Left kidney (tissue), 8 donors: Measurements from ENCODE around the gene ASTN1. TPM values are rescaled to one million over a fixed set of nuclear protein-coding genes. Genes with fewer than 3 reads are reported as not detected.
A peak's percentile ranks its signal among the peaks of the same experiment; 100 is the strongest.

ENCODE experiments used
- DNase-seq: peaks from one replicate; pipeline ENCODE4 v3.0.0-alpha.2; 2013
- long read RNA-seq, 8 donors: transcript quantifications; one replicate each; lab custom pipeline, GENCODE V29; 2026
- polyA plus RNA-seq: library from polyadenylated mRNA; unstranded; fragments of 120-200 nt; gene quantifications from one replicate; pipeline ENCODE4 v1.2.1, GENCODE V29; 2013; ENCODE audit not compliant: insufficient read length

Gene ASTN1
- 1.4 TPM for polyA plus RNA-seq
- long read RNA-seq, donor 1, result 0 reads
- long read RNA-seq, donor 2, result 0 reads
- long read RNA-seq, donor 3, result 0 reads
- long read RNA-seq, donor 4, result 0 reads
- long read RNA-seq, donor 5, result 0 reads
- long read RNA-seq, donor 6, result 0 reads
- long read RNA-seq, donor 7, partial matches to known transcripts, result 0 of 1 reads
- long read RNA-seq, donor 7, other reads (novel, unspliced or antisense), result 0 of 1 reads
- long read RNA-seq, donor 8, result 0 reads

- DNase-seq, result peak; percentile 41
Observed at GRCh38 chr1:177164380-177165068, at the start of gene ASTN1. Gene ASTN1, minus strand, starts transcription at chr1:177164712. Its CDS starts 36 bp downstream, at chr1:177164676.

GRCh38 chr1:177211231-177211630, 46.7 kb upstream of the ASTN1 start:
- DNase-seq, result no peak

DNA sequence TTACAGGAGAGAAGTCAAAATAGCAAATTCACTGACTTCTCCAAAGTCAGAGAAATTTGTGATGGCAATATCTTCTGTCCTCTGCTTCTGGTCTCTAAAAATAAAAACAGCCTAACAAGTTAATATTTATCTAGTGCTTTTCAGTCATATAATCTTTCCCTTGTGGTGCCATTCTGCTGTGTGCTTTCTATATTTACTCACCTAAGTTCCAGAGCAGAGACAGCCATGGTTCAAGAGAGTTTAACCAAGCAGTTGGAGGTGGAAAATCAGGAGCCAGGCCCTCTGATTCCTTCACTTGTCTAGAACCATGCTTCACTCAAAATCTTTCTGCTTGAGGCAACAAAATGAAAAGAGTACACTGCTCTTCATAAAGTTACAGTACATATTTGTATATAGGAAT, 45.6 kb upstream of the ASTN1 start:
- DNase-seq, result no peak

DNA sequence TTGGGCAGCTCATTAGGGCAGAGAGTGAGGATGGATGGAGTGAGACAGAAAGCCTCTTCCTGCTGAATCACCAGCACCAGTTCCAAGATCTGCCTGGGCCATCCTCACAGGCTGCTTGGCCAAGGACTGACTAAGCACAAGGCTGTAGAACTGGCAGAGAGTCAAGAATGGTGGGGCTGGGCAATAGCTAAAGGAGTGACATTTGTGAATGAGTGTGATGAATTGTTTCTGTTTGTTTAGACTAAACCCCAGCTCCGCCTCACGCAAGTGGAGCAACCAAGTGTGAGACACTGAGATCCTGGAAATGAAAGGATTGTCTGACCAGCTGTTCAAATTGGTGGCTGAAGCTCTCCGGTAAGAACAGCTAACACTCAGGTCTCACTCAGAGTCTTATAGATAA, 44.8 kb upstream of the ASTN1 start:
- peak; percentile 26 for DNase-seq

DNA sequence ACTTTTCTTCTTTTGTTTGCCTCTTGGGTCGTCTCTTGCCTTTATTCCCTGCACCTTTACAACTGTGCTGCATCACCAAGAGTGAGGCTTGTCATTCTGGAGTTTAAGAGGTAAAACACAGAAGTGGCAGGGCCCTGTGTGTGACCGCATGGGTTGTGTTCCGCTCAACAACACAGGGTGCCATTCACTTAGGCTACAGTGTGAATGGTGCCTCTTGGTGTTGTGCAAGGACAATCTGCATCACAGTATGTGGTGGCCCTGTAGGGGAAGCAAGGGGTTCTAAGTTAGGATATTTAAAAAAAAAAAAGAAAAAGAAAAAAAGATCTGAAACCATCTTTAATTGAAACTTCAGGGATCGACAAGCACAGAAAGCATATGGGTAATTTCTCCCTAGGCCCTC, 44.4 kb upstream of the ASTN1 start:
- no peak for DNase-seq

DNA sequence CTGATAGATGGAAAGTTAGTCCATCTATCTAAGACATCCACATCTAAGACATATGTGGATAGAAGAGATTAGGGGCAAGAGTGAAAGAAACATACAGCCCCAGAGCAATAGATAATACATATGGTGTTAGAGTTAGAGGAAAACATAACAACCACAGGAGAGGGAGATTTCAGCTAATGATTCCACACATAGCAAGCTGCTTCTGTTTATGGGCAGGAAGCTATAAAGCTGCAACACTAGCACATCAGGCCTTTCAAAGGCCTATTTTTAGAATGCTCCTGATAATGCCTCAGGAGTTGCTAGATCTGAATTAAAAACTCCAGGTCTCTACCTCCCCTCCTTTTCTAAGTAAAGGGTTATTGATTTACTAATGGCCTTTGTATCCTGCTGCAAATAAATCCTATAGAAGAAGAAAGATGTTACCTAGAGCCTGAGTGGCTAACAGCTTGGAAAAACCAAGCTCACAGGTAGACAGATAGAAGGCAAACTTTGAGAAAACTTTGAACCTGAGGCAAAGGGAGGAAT, 42.4 kb upstream of the ASTN1 start:
- DNase-seq, result no peak

GRCh38 chr1:177200290-177200689, 35.8 kb upstream of the ASTN1 start:
- DNase-seq, result no peak

DNA sequence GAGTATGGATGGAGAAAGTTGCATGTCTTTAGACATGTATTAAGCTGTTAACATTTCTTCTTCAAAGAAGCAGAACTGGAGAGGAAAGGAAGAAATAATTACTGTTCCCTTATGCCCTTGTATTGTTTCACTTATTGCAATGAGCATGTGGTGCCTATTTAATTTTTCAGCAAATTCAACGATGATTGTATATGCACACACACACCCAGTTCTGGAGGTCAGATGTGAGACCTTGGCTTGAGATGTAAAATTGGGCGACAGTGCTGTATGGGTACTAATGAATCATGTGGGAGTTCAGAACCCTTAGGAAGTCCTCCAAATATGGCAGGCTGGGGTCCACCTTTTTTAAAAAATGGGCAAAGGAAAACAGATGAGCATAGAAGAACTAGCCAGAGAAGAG, 33.7 kb upstream of the ASTN1 start:
- DNase-seq, result no peak

GRCh38 chr1:177190308-177190970, 25.9 kb upstream of the ASTN1 start:
- no peak for DNase-seq

- DNase-seq, result no peak
Observed at GRCh38 chr1:177186639-177187038, 22.1 kb upstream of the ASTN1 start.

DNA sequence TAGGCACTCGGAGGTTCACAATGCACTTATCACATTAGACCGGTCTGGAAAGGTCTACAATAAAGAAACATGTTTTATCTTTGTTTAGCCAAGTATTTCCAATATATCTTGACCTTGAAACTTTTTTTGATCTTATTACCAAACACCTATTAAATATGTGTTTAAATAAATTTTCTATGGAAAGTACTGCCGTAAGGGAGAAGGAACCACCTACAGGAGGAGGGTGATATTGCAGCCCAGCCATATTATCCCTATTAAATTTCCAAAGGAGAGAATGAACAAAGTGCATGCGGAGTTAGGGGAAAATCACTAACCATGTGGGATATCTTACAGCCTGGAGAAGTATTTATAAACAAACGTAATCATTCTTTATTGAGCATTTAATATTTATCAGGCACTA, 20.7 kb upstream of the ASTN1 start:
- no peak for DNase-seq

DNA sequence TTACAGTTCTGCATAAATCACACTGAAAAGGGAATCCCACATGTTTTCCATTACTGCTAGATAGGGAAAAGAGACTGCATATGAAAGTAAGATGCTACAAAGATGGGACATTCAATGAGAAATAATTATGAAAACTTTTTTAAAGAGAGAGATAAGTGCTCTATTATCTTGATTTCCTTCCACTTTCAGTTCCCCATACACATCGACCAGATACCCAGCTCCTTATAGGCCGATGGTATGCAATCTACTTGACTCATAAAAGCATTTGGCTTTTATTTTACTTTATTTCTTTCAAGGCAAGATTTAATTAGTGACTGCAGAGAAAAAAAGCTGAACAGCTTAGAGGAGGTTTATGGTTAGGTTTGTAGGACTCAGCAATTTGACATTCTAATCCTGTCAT, 19.3 kb upstream of the ASTN1 start:
- no peak for DNase-seq

GRCh38 chr1:177181631-177182291, 17.2 kb upstream of the ASTN1 start:
- peak; percentile 68 for DNase-seq

DNA sequence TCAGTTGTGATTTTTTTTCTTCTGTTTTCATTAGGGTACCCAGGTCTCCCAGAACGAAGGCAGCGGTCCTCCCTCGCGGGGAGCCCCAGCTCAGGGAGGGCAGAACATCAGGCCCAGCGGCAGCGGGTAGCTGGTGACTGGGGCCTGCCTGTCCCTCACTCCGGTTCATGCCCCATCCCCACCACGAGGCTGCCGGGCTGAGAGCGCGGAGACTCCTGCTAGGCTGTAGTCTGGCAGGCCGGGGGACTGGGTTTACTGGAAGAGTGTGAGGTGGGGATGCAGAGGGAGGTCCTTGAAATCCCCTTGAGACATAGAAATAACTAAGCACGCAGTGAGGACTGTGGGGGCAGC, 16.7 kb upstream of the ASTN1 start:
- no peak for DNase-seq

DNA sequence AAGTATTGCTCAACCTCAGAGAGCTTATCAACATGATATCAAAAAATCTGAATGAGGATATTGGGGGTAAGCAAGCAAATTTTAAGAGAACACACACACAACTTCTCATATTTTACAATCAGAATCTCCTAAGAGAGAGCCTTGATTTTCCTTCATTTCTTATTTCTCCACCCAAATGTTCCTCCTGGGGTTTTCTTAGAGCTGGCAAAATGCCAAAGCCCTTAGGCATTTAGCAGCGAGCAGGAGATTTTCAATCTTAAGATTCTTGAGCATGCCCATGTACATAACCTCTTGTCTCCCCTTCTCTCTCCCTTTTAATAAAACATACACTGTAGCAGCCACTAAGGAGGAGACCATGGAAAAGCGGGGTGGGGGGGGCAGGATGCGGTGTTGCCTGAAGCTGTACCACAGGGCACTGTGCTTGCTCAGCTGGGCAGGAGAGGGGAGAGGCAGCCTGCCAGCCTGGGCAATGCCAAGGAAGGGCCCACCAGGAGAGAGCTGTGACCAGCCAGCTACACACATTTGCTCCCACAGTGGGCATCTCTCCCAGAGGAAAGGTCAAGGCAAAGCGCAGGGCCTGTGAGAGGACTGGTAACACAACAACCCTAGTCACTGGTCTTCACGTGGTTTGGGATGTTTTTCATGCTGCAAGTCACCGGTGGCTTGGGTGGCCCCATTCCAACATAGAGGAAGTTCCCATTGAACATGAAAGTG, 10.6 kb upstream of the ASTN1 start:
- DNase-seq, result no peak

GRCh38 chr1:177173976-177174375, 9.5 kb upstream of the ASTN1 start:
- no peak for DNase-seq

GRCh38 chr1:177172866-177173265, 8.4 kb upstream of the ASTN1 start:
- no peak for DNase-seq

- no peak for DNase-seq
Observed at GRCh38 chr1:177172272-177172671, 7.8 kb upstream of the ASTN1 start.

- no peak for DNase-seq
Observed at GRCh38 chr1:177171536-177172123, 7.1 kb upstream of the ASTN1 start.

GRCh38 chr1:177170756-177171535, 6.4 kb upstream of the ASTN1 start, which contains the start of gene BRINP2:
Gene BRINP2, plus strand, starts transcription at chr1:177170958. Its CDS starts 58,919 bp downstream, at chr1:177229877.
- DNase-seq, result peak; percentile 55

DNA sequence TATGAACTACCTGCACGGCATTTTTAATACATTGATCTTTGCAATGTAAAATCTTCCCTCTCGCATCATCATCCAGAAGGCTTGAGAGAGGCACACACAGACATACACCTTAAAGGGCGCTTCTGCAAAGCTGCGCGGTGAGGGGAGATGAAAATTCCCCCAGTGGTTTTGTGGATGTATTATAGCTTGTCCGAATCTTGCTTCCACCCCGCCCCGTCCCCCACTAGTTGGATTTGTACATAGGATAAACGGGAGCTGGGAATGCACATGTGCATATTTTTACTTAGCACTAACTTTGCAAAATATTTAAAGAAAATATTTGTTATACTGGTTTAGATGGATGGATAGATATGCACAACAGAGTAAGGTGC, 542 bp upstream of the ASTN1 start:
- no peak for DNase-seq
